Measurements from ENCODE around the gene VTN.
A peak's percentile ranks its signal among the peaks of the same experiment; 100 is the strongest.

Gene VTN

GRCh38 chr17:28395968-28396367, 25.9 kb upstream of the VTN start:
- no peak for DNase-seq (ENCODE audit: low spot score)

DNA sequence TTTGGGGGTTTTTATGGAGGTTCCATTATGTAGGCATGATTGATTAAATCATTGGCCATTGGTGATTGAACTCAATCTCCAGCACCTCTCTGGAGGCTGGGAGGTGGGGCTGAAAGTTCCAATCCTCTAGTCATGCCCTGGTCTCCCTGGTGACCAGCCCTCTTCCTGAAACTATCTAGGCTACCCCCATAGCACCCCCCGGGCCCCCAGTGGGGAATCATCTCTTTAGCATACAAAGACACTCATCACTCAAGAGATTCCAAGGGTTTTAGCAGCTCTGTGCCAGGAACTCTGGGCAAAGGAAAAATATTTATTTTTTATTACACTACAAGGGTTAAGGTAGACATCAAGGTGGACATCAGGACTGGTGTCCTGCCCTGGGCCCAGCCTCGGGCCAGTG, 25.3 kb upstream of the VTN start:
- DNase-seq (ENCODE audit: low spot score), result no peak

- DNase-seq (ENCODE audit: low spot score), result no peak
Measured at GRCh38 chr17:28394337-28395116, 24.4 kb upstream of the VTN start.

- DNase-seq (ENCODE audit: low spot score), result no peak
Measured at GRCh38 chr17:28392491-28392890, 22.4 kb upstream of the VTN start.

DNA sequence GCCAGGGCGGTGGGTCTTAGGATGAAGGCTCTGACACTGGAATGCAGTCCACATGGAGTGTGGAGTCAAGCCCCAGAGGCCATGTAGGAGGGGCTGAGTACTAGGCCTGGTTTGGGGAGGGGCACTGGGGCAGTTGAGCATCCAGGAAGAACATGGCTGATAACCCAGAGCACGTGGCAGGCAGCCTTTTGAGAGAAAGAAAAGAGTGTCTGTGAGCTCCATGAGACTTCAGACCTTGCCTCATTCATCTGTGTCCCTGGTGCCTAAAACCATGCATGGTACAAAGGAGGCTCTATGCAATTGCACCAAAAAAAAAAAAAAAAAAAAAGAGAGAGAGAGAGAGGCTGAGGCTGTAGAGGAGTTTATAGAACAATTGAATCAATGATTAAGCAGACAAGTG, 21.3 kb upstream of the VTN start:
- DNase-seq (ENCODE audit: low spot score), result no peak

- no peak for DNase-seq (ENCODE audit: low spot score)
Measured at GRCh38 chr17:28390984-28391383, 20.9 kb upstream of the VTN start.

DNA sequence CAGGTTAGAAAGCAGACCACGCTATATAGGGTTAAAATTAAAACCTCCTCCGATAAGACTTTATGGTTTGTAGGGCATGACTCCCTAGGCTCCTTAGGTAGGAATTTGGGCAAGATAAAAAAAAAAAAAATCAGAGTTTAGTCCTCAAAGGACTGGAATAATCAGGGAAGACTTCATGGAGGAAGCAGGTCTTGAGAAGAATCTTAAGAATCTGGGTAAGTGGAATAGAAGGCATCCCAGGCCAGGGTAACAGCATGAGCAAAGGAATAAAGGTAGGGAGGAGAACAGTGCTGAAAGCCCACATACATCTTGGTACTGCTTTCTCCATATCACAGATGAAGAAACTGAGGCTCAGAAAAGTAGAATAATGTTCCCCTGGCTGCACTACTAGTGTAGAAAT, 20.5 kb upstream of the VTN start:
- no peak for DNase-seq (ENCODE audit: low spot score)

GRCh38 chr17:28390141-28390540, 20.0 kb upstream of the VTN start:
- no peak for DNase-seq (ENCODE audit: low spot score)

DNA sequence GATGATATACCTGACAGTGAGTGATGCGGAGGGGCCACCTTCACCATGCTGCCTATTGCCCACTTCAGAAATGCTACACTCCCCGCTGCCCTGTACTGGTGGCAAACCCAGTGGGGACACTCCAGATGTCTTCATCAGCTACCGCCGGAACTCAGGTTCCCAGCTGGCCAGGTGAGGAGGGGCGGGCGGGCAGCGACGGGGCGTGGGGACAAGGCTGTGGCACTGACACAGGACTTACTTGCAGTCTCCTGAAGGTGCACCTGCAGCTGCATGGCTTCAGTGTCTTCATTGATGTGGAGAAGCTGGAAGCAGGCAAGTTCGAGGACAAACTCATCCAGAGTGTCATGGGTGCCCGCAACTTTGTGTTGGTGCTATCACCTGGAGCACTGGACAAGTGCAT, 18.0 kb upstream of the VTN start:
- no peak for DNase-seq (ENCODE audit: low spot score)

DNA sequence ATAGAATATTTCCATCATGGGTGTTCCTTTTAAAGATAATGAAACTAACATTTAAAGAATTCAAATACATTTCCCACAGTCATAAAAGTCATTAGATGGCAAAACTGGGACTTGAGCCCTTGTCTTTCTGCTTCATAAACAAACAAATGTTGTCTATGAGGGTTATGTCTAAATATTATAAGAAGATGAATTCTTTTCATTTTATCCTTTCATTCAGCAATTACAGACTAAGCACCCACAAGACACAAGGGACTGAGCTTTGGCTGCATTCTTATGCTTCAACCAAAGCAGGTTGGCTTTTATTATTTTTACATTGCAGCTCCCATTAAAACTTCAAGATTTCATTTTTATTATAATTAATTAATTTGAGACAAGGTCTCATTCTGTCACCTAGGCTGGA, 16.3 kb upstream of the VTN start:
- no peak for DNase-seq (ENCODE audit: low spot score)

DNA sequence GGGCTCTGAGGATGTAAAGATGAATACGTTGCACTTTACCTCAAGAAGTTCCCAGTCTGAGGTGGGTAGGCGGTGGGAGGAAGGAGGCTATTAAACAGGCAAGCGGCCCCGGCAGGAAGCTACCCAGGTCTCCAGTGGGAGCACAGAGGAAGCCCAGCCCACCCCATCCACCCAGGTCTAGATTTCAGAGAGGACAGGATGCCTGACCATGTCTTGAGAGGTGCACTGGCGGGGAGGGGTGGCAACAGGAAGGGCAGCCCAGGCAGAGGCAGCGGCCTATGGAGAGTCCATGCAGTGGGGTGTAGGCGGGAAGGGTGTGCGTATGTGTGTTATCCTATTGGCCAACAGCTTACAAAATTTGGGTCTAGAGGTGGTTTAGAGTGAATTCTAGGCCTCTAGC, 15.3 kb upstream of the VTN start:
- DNase-seq (ENCODE audit: low spot score), result no peak

GRCh38 chr17:28385037-28385400, 14.9 kb upstream of the VTN start:
- DNase-seq (ENCODE audit: low spot score), result no peak

- no peak for DNase-seq (ENCODE audit: low spot score)
Measured at GRCh38 chr17:28384281-28385036, 14.4 kb upstream of the VTN start.

DNA sequence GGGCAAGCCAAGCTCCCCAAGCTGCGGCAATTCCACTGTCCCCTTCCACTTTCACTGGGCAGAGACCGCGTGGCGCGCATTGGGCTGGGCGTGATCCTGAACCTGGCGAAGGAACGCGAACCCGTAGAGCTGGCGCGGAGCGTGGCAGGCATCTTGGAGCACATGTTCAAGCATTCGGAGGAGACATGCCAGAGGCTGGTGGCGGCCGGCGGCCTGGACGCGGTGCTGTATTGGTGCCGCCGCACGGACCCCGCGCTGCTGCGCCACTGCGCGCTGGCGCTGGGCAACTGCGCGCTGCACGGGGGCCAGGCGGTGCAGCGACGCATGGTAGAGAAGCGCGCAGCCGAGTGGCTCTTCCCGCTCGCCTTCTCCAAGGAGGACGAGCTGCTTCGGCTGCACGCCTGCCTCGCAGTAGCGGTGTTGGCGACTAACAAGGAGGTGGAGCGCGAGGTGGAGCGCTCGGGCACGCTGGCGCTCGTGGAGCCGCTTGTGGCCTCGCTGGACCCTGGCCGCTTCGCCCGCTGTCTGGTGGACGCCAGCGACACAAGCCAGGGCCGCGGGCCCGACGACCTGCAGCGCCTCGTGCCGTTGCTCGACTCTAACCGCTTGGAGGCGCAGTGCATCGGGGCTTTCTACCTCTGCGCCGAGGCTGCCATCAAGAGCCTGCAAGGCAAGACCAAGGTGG, 11.2 kb upstream of the VTN start:
- no peak for DNase-seq (ENCODE audit: low spot score)

GRCh38 chr17:28379814-28380801, 10.0 kb upstream of the VTN start:
- peak; percentile 64 for DNase-seq (ENCODE audit: low spot score)

DNA sequence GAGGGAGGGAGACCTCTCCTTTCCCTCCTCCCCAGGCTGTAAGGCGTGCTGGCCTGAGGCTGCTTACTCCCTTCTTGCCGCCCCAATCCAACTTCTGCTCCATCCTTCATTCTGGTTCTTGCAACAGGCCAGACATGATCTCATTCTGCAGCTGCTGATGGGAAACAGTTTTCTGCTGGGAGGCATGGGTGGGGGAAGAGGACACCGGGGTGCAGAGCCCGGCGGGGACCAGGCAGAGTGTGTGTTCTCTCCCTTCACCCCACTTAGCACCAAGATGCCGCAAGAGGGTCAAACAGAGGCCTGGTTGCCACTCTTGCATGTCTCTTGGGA, 2.8 kb upstream of the VTN start:
- no peak for DNase-seq (ENCODE audit: low spot score)

GRCh38 chr17:28372203-28372944, 2.3 kb upstream of the VTN start:
- no peak for DNase-seq (ENCODE audit: low spot score)

GRCh38 chr17:28371245-28372202, 1.4 kb upstream of the VTN start, which contains the start of gene SARM1:
Gene SARM1, plus strand, starts transcription at chr17:28371694. Its CDS starts 339 bp downstream, at chr17:28372033.
- peak; percentile 99 for DNase-seq (ENCODE audit: low spot score)

DNA sequence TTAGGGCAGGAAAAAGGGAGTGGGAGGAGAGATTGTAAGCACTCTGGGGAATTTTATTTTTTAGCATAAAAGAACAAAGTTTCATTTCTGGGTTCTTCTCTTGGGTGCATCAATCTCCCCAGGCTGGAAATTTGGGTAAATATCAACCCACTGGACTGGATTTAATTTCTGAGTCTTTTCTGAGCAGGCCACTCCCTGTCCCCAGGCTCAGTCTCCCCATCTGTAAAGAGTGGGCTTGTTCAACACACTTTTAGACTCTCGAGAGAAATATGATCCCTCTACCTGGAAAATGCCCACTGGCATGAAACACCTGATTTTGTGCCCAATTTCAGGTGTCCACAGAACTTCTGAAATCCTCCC, 617 bp upstream of the VTN start:
- no peak for DNase-seq (ENCODE audit: low spot score)

DNA sequence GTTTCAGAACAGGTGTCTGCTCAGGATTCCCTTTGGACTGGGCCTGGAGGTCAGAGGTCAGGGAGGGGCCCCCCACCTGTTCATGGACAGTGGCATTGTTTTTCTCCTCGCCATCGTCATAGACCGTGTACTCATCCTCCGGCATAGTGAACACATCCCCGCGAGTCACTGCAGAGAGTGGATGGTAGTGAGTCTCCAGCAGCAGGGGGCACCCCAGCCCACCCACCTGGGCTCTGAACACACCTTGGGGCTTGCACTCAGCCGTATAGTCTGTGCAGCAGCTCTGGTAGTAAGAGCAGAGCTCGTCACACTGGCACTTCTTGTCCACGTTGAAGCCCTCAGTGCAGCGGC, 448 bp downstream of the VTN start:
- DNase-seq (ENCODE audit: low spot score), result peak; percentile 50

All from HuH-7.5 (cell line).